ENCODE measurements around the gene NXPE3.

DNA sequence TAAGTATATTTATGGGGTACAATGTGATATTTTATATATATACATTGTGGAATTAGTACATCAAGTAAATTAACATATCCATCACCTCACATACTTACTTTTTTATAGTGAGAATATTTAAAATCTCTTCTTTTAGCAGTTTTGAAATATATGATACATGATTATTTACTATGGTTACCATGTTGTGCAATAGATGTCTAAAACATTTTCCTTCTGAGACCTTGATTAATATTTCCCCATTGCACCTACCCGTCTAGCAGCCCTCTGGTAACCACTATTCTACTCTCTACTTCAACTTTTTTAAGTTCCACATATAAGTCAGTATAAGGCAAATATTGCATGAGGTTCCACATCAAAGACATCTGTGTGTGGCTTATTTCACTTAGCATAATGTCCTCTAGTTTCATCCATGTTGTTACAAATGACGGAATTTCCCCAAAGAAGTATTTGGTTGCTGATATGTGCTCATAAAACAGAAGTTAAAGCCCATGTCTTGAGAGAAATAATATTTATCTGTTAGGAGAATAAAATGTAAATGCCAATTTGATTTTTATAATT lies 40.7 kb downstream of the NXPE3 start:
- TF ChIP-seq CTCF (conservative IDR thresholded peaks at IDR 0.05; ENCODE audit: low read length) = no peak
- TF ChIP-seq EZH2phosphoT487 (IDR thresholded peaks at IDR 0.05; ENCODE audit: borderline replicate concordance, low read depth, low read length) = no peak
